HUDEP-2 (cell line): Measurements from ENCODE around the gene WNK2.

ENCODE experiments used
- DNase-seq, 76 experiments: peaks; one replicate each; lab custom pipeline; 2025; ENCODE audit not compliant: unreplicated experiment in 76 of 76; lab: John Stamatoyannopoulos, UW

Gene WNK2

DNA sequence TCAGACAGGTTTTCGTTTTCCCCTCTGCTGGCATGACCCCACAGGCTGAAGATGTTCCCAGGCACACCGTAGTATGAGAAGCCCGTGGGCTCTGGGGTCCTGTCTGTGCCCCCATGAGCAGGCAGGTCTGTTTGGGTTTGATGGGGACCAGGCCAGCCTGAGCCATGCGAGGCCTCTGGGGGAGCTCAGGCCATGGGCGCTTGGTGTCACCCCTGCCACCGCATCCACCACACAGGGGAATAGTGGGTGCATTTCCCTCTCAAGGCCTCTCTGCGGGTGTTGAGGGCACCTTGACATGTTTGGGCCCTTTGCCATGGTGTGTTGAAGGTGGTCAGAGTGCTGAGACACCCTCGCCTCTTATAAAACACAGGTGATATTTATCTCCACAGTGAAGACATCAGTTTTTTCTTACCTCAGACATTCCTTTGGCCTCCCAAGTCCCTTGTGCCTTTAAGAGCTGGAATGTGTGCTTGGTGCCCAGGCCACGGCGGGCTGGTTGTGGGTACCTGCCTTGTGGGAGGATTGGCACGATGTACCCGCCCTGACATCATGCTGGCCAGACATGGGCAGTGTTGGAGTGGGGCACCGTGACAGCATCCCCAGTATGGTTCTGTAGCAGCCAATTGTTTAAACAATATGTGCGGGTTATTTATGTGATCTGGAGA, 68.3 kb downstream of the WNK2 start:
- DNase-seq: no peak

GRCh38 chr9:93252781-93253530, 69.0 kb downstream of the WNK2 start:
- DNase-seq: no peak

DNA sequence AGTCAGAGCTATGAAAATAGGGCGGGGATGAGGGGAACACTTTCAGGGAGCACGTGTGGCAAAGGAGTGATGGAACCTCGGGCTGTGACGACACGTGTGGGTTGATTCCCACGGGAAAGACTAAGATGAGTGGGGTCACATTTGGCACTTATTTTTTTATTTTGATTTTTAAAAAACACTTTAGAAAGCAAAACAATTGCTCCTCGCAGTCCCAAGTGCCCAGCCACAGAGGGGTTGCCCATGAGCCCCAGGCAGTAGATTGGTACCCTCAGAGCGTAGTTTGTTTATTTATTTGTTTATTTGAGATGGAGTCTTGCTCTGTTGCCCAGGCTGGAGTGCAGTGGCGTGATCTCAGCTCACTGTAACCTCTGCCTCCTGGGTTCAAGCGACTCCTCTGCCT, 69.7 kb downstream of the WNK2 start:
- no peak for DNase-seq

DNA sequence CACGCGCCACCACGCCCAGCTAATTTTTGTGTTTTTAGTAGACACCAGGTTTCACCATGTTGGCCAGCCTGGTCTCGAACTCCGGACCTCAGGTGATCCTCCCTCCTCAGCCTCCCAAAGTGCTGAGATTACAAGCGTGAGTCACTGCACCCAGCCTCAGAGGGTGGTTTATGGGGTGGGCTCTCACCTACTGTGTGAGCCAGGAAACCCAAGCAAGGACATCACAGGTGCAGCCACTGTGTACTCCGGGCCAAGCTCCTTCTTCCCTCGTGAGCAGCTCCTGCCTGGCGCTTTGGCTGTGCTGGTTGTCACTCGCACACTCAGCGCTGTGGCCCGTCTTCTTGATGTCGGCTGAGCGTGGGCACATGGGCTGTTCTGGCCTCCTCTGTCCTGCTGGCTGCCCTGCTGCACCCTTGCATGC, 70.1 kb downstream of the WNK2 start:
- no peak for DNase-seq

GRCh38 chr9:93254806-93255493, 71.0 kb downstream of the WNK2 start:
- DNase-seq: no peak

DNA sequence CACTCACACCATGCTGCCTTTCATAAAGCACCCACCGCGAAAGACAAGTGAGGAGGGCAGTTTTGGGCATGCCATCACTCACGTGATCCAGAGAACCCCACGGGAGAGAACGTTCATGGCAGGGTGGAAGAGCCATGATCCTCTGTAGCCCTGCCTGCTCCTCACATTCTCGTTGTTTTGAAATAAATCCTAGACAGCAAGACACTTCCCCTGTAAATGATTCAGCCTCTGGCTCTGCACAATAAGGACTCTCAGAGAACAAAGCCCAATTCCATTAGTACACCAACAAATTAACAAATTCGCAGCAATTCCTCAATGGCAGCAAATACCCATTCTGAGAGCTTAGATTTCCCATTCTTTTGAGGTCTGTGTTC, 71.5 kb downstream of the WNK2 start:
- DNase-seq: no peak

DNA sequence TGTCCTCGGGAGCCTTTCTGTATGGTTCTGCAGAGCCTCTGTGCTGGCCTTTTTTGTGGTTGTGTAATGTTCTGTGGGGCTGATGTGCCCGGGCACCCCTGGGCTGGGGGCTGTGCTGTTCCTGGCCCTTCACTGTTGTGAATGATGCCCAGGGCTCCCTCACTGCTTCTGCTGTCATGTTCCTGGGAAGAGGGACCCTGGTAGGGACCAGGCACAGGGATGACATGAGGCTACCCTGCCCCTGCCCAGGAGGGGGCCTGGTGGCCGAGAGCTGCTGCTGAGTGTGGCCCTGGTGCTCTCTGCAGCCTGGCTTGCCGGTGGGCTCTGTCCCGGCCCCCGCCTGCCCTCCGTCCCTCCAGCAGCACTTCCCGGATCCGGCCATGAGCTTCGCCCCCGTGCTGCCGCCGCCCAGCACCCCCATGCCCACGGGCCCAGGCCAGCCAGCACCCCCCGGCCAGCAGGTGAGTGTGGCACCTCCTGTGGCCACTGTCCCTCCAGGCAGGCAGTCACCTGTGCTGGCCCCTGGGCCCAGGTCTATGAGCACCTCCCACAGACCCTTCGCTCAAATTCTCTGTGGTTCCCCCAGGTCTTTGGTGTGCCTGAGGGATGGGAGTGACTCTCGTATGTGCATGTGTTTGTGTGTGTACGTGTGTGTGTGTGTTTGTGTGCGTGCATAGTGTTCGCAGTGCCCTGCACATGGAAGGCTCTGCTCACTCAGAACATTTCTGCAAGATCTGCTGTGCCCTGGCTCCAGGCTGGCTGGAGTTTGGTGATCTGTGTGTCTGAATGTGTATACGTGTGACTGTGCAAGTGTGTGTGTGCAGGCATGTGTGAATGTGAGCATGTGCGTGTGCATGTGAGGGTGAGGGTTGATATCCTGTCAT, 72.3 kb downstream of the WNK2 start:
- DNase-seq: no peak

GRCh38 chr9:93256878-93257807, 73.2 kb downstream of the WNK2 start:
- no peak for DNase-seq

DNA sequence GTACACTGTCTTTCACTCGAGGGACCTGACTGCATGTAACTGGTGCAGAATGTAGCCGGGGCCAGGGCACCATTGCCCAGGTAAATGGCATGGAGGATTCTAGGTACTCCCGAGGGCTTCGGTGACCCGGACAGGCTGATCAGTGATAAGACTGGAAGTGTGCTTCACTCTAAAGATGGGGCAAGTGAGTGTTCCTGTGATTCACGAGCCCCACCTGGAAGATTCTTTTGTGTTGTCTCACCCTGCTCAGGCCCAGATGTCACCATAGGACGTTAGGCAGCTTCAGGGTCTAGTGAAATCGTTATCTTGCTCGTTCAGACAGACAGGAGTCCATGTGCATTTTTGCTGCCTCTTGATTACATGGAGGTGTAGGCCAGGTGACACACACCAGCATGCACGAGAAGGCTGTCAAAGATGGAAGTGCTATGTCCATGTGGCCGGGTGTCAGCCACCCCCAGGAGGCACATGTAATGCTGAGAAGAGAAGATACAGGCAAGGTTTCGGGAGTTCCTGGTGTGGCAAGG, 73.9 kb downstream of the WNK2 start:
- no peak for DNase-seq

DNA sequence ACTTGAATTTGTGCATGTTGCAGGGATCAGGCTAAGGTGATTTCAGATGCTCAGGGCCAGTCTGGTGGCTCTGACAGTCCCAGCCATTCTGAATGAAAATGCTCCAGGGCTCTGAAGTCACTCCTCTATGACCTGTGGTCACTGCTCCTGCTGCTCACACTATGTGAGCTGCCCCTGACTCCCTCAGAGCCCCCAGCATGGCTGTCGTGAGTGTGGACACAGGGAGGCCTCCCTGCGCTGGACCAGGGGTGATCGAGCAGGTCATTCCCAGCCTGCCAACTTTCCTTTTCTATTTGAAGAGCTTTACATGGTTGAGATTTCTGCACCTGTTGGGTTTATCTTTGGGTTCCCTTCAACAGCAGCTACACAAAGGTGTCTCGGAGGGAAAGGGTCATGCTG, 74.5 kb downstream of the WNK2 start:
- DNase-seq: no peak

DNA sequence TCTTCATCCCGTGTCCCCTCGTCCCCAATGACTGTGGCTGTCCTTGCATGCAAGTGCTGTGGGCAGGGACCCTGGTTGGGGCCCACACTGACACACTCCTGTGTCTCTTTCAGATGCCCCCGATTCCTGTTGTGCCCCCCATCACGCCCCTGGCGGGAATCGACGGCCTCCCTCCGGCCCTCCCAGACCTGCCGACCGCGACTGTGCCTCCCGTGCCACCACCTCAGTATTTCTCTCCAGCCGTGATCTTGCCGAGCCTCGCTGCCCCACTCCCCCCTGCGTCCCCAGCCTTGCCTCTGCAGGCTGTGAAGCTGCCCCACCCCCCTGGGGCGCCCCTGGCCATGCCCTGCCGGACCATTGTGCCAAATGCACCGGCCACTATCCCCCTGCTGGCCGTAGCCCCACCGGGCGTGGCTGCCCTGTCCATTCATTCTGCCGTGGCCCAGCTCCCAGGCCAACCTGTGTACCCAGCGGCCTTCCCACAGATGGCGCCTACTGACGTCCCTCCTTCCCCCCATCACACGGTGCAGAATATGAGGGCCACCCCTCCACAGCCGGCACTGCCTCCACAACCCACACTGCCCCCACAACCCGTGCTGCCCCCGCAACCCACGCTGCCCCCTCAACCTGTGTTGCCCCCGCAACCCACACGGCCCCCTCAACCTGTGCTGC, 75.0 kb downstream of the WNK2 start:
- no peak for DNase-seq

- no peak for DNase-seq
Observed at GRCh38 chr9:93259490-93260262, 75.7 kb downstream of the WNK2 start.

DNA sequence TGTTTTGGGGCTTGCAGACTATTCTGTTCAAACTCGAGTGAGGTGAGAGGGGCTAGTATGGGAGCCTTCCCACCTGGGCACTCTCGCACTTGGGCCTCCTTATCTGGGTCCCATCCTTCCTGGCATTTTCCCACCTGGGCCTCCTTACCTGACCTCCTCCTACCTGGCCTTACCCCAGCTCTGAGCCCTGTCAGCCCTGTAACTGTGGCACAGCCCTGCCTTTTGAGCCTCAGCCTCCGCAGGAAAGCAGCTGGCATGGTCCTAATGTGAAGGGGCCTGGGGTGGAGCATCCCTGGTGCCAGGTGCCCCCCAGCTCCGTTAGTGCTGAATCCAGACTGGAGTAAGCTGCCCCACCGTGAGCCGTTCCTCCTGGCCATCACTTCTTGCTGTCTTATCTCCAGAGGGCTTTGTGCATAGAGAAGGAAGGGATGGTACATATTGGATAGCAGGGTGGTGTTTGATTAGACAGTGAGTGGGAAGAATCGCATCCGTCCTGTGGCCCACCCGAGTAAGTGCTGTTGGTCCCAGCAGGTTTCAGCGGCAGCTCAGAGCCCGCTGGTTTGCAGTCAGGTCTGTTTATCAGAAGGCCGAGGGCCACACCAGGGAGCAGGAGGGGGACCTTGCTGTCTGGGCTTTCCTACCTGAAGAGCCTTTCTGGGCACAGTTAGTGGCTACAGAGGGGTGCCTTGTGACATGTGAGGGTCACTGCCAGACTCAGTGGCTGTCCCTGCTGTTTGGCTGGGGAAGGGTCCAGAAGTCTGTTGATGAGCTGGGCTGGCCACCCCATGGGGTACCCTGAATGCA, 76.5 kb downstream of the WNK2 start:
- DNase-seq: no peak

- DNase-seq: no peak
Observed at GRCh38 chr9:93261281-93261680, 77.3 kb downstream of the WNK2 start.

DNA sequence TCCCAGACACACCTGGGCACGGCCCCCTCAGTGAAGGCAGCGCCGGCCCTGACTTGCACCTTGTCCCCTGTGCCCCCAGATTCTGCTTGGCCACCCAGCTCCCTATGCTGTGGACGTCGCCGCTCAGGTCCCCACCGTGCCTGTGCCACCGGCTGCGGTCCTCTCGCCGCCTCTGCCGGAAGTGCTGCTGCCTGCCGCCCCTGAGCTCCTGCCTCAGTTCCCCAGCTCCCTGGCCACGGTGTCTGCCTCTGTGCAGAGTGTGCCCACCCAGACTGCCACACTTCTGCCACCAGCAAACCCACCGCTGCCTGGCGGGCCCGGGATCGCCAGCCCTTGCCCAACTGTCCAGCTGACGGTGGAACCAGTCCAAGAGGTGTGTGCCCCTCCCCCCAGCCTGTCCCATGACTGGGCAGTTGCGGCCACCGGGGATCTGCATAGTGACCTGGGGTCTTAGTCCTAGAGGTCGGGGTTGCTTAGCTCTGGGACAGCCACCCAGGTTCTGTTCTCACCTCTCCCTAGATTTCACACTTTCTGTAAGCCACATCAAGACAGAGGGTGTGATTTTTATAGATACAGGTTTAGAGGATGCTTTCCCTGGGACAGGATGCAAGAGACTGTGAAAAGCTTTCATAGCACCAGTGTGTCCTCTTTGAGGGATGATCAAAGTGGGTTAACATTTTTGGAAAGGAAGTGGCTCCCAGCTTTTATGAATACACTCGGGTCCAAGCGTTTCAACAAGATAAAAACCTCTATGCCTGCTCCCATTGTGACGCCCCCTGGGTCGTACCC, 78.0 kb downstream of the WNK2 start:
- no peak for DNase-seq

- DNase-seq: no peak
Observed at GRCh38 chr9:93262537-93263310, 78.8 kb downstream of the WNK2 start.
